CD4-positive, CD25-positive, alpha-beta regulatory T cell (primary cell): ENCODE results near the gene CHML. TPM values are rescaled to one million over a fixed set of nuclear protein-coding genes. Genes with fewer than 3 reads are reported as not detected.

Source experiments
- ATAC-seq, 2 donors: fragments of 150-1000 bp; cut with Tn5 transposase; one replicate each; pipeline ENCODE4 v1.10.0; 2021; ENCODE audit warnings: low read depth in 2 of 2, moderate number of reproducible peaks in 2 of 2, moderate library complexity in 1 of 2
- DNase-seq, 3 donors: peaks; one replicate each; pipeline versions ENCODE4 v3.0.0 to v3.0.0-alpha.2; 2012 to 2022; ENCODE audit warnings: mixed read lengths in 1 of 3
- H3K27ac ChIP-seq: one replicate; pipeline ENCODE4 v1.7.0; 2013; ENCODE audit warnings: mild to moderate bottlenecking, low read length; ENCODE audit not compliant: insufficient read depth, poor library complexity, severe bottlenecking
- H3K27me3 ChIP-seq: one replicate; pipeline ENCODE4 v1.7.0; 2013; ENCODE audit warnings: low read length; ENCODE audit not compliant: control insufficient read depth, insufficient read depth
- H3K36me3 ChIP-seq: one replicate; pipeline ENCODE4 v1.7.0; 2013; ENCODE audit warnings: mild to moderate bottlenecking, low read length, moderate library complexity; ENCODE audit not compliant: control insufficient read depth, insufficient read depth
- H3K4me1 ChIP-seq: 2 replicates; pipeline ENCODE4 v1.7.0; 2013; ENCODE audit warnings: mild to moderate bottlenecking, low read length; ENCODE audit not compliant: insufficient read depth, control insufficient read depth, poor library complexity, severe bottlenecking
- H3K4me3 ChIP-seq: one replicate; pipeline ENCODE4 v1.7.0; 2013; ENCODE audit warnings: low read depth, mild to moderate bottlenecking, low read length, moderate library complexity
- H3K9me3 ChIP-seq, 2 experiments: 1 replicate in 1 of 2; 2 replicates in 1 of 2; pipeline ENCODE4 v1.7.0; 2013; ENCODE audit warnings: low read length in 2 of 2, mild to moderate bottlenecking in 1 of 2, moderate library complexity in 1 of 2; ENCODE audit not compliant: control insufficient read depth in 2 of 2
- H3K27ac Mint-ChIP-seq, 3 donors: one replicate each; pipeline ENCODE4 v1.8.0; 2020 to 2022; ENCODE audit warnings: mild to moderate bottlenecking in 3 of 3, mixed read lengths in 3 of 3, moderate library complexity in 2 of 3
- H3K27me3 Mint-ChIP-seq: one replicate; pipeline ENCODE4 v1.8.0; 2022; ENCODE audit warnings: mild to moderate bottlenecking, mixed read lengths
- H3K36me3 Mint-ChIP-seq: one replicate; pipeline ENCODE4 v1.8.0; 2020; ENCODE audit warnings: mixed read lengths
- H3K4me1 Mint-ChIP-seq, 4 donors: one replicate each; pipeline ENCODE4 v1.8.0; 2020 to 2022; ENCODE audit warnings: mixed read lengths in 4 of 4, mild to moderate bottlenecking in 1 of 4
- H3K4me3 Mint-ChIP-seq, 4 donors: one replicate each; pipeline ENCODE4 v1.8.0; 2020 to 2022; ENCODE audit warnings: mild to moderate bottlenecking in 4 of 4, mixed read lengths in 4 of 4, moderate library complexity in 3 of 4
- H3K9me3 Mint-ChIP-seq, 7 donors: one replicate each; pipeline ENCODE4 v1.8.0; 2020 to 2022; ENCODE audit warnings: mixed read lengths in 7 of 7, mild to moderate bottlenecking in 3 of 7, moderate library complexity in 2 of 7
- polyA plus RNA-seq, 4 donors: library from polyadenylated mRNA; unstranded; fragments of 300-500 nt; fragmentation: Illumina TruSeq; gene quantifications; one replicate each; pipeline ENCODE4 v1.2.3, GENCODE V29; 2021
- total RNA-seq: library from RNA; stranded (reverse); gene quantifications from one replicate; pipeline ENCODE4 v1.2.3, GENCODE V29; 2022

CHML gene
- total and polyA plus RNA-seq, 5 donors from 2014 or later: 1.2 to 5.5 (median 3.3) TPM

DNA sequence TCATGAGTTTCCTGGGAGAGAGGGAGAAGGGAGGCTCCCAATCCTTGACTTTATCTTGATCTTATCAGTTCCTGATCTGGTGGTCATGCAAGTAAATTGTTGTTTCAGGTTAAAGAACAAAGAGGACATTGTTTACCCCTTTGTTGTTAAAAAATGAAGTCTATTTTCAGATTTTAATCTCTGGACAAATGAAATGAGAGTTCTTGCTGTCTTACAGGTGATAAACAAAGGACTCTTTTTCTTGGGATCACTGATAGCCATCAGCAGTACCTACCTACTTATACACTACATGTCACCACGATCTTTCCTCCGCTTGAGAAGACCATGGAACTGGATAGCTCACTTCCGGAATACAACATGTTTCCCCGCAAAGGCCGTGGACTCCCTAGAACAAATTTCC lies 48.4 kb downstream of the CHML start:
- no peaks in the 10 kb centered on the region for H3K36me3 ChIP-seq

DNA sequence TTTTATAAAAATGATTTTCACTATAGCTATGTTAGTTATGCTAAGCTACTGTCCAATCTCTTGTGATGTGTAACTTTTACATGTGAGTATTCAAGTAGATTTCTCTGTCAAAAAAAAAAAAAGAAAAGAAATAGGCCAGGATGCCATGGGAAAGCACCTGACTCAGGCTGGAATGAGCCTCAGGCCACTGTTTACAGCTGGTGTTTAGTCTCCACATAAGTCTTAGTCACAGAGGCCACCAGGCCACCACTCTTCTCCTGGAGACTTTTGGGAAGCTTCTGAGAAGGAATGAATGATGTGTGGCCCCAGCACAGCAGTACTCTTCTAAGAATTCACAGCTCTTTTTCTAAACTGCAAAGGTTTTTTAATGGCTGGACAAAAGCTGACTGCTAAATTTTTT lies 48.9 kb downstream of the CHML start:
- DNase-seq: no peak
- Mint-ChIP-seq H3K36me3 (peaks cover 8% of the 10 kb centered on the region), H3K27me3 (no peaks in the 10 kb centered on the region), H3K4me3 (no peak overlapping the region), H3K9me3 (no peaks in the 10 kb centered on the region), H3K27ac (no peak overlapping the region), H3K4me1 (no peaks in the 10 kb centered on the region)
- H3K36me3 ChIP-seq: no peaks in the 10 kb centered on the region
- no peak for ATAC-seq
- H3K27me3 ChIP-seq: no peaks in the 10 kb centered on the region
- H3K4me1 ChIP-seq: no peaks in the 10 kb centered on the region
- no peaks in the 10 kb centered on the region for H3K9me3 ChIP-seq
- H3K27ac ChIP-seq: no peak overlapping the region
- no peak overlapping the region for H3K4me3 ChIP-seq

More for the DNA sequence above, 48.4 kb downstream of the CHML start:
- Histone ChIP-seq H3K4me1 (no peaks in the 10 kb centered on the region), H3K27ac (no peak overlapping the region), H3K4me3 (no peak overlapping the region), H3K9me3 (no peaks in the 10 kb centered on the region), H3K27me3 (no peaks in the 10 kb centered on the region)
- Mint-ChIP-seq H3K36me3 (peaks cover 8% of the 10 kb centered on the region), H3K27me3 (no peaks in the 10 kb centered on the region), H3K4me3 (no peak overlapping the region), H3K4me1 (no peaks in the 10 kb centered on the region), H3K9me3 (no peaks in the 10 kb centered on the region), H3K27ac (no peak overlapping the region)
- DNase-seq (no peak), ATAC-seq (no peak)

DNA sequence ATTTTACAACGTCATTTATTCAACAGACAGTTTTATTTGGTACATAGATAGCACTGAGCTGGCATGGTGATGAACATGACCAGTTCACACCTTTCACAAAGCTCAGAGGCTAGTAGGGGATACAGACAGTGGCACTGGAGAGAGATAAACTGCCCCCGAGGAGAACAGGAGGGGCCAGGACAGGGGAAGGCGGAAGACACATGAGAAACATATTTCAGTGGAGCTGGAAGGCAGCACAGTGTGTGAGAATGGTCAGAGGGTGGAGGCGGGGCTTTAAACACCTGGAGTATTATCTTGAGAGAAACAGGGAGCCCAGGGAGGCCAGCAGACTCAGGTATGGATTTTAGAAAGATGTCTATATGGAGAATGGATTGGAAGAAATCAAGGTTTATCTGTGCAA lies 49.5 kb downstream of the CHML start:
- DNase-seq (no peak), ATAC-seq (no peak)
- H3K4me3 ChIP-seq: no peak overlapping the region
- Mint-ChIP-seq H3K27me3 (no peaks in the 10 kb centered on the region), H3K36me3 (peaks cover 8% of the 10 kb centered on the region), H3K27ac (peak overlapping the region in 1 of 3 donors; percentile 21), H3K4me3 (no peak overlapping the region), H3K9me3 (no peaks in the 10 kb centered on the region), H3K4me1 (no peaks in the 10 kb centered on the region)
- no peaks in the 10 kb centered on the region for H3K36me3 ChIP-seq
- no peaks in the 10 kb centered on the region for H3K9me3 ChIP-seq
- no peaks in the 10 kb centered on the region for H3K4me1 ChIP-seq
- no peak overlapping the region for H3K27ac ChIP-seq
- H3K27me3 ChIP-seq: no peaks in the 10 kb centered on the region

Other genes with a start within 250 kb of the CHML start
- 19.9 TPM for gene FH, start 120.6 kb downstream of the CHML start, total RNA-seq
- 10 to 100 TPM; 37.1 to 46.2 (median 38.6) TPM for gene FH, start 120.6 kb downstream of the CHML start, polyA plus RNA-seq
- gene KMO, start 108.0 kb downstream of the CHML start, total RNA-seq: not detected
- 1 to 10 TPM in 1 of 4 donors, under 1 TPM in 1, not detected in 2; 0.03 to 2.2 TPM for gene KMO, start 108.0 kb downstream of the CHML start, polyA plus RNA-seq
- gene OPN3, start within 50 bp of the CHML start, total RNA-seq: 3.3 TPM
- gene OPN3, start within 50 bp of the CHML start, polyA plus RNA-seq: 10 to 100 TPM; 11.2 to 20.4 (median 17.1) TPM
- not detected for gene WDR64, start 11.9 kb upstream of the CHML start, total RNA-seq
- gene WDR64, start 11.9 kb upstream of the CHML start, polyA plus RNA-seq: under 1 TPM in 3 of 4 donors, not detected in 1; 0.08 to 1.00 (median 0.35) TPM
- 2.3 TPM for gene EXO1, start 207.8 kb upstream of the CHML start, total RNA-seq
- gene EXO1, start 207.8 kb upstream of the CHML start, polyA plus RNA-seq: 1 to 10 TPM in 3 of 4 donors, under 1 TPM in 1; 0.83 to 2.7 (median 1.8) TPM